ENCODE data around the gene DHRSX. TPM values are rescaled to one million over a fixed set of nuclear protein-coding genes. Genes with fewer than 3 reads are reported as not detected.

Gene DHRSX
- total and polyA plus RNA-seq, 2 donors (not counting 3 experiments of a cell fraction or from before 2014, with no cell fraction given): 27.1 to 37.7 TPM

- no peak for TF ChIP-seq MYC (IDR thresholded peaks at IDR 0.05; ENCODE audit: low read depth, low read length)
- TF ChIP-seq EZH2 (IDR thresholded peaks at IDR 0.05; ENCODE audit: borderline replicate concordance, low read depth, low read length, severe bottlenecking): no peak
- no peak for TF ChIP-seq POLR2A (IDR thresholded peaks at IDR 0.05; ENCODE audit: low read depth, low read length)
- no peak for TF ChIP-seq FOS (IDR thresholded peaks at IDR 0.05; ENCODE audit: borderline replicate concordance, insufficient read depth, low read length)
- TF ChIP-seq POLR2AphosphoS5 (IDR thresholded peaks at IDR 0.05; ENCODE audit: insufficient read depth, low read depth, low read length): no peak
- TF ChIP-seq MAX (IDR thresholded peaks at IDR 0.05; ENCODE audit: insufficient read depth, insufficient read length): no peak
- TF ChIP-seq JUN (IDR thresholded peaks at IDR 0.05; ENCODE audit: borderline replicate concordance, insufficient read depth, insufficient read length, low read depth): no peak
- TF ChIP-seq GATA2 (IDR thresholded peaks at IDR 0.05; ENCODE audit: insufficient read depth, insufficient read length, low read depth, low read length): no peak
- TF ChIP-seq, protein P1, sequence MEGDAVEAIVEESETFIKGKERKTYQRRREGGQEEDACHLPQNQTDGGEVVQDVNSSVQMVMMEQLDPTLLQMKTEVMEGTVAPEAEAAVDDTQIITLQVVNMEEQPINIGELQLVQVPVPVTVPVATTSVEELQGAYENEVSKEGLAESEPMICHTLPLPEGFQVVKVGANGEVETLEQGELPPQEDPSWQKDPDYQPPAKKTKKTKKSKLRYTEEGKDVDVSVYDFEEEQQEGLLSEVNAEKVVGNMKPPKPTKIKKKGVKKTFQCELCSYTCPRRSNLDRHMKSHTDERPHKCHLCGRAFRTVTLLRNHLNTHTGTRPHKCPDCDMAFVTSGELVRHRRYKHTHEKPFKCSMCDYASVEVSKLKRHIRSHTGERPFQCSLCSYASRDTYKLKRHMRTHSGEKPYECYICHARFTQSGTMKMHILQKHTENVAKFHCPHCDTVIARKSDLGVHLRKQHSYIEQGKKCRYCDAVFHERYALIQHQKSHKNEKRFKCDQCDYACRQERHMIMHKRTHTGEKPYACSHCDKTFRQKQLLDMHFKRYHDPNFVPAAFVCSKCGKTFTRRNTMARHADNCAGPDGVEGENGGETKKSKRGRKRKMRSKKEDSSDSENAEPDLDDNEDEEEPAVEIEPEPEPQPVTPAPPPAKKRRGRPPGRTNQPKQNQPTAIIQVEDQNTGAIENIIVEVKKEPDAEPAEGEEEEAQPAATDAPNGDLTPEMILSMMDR (IDR thresholded peaks at IDR 0.05; ENCODE audit: extremely low read depth in 1 of 2, insufficient read depth in 1 of 2, low read depth in 1 of 2, low read length in 2 of 2): no peak
- DNase-seq (ENCODE audit: low read depth, low spot score) (no peak), FAIRE-seq (no peak)
- ChIA-PET CTCF (no interaction called here), POLR2A (no interaction called here)
- Histone ChIP-seq H3K4me2 (ENCODE audit: insufficient read depth, low read length) (no peak overlapping the region), H3K9ac (replicated peaks; ENCODE audit: extremely low read depth, insufficient read depth, low read length) (no peak overlapping the region), H3K36me3 (ENCODE audit: control insufficient read depth in 2 of 2, extremely low read depth in 1 of 2, insufficient read depth in 2 of 2, low read length in 2 of 2) (peaks cover 0 to 3% of the 10 kb centered on the region in 2 experiments), H3K27me3 (ENCODE audit: control insufficient read depth in 2 of 2, insufficient read depth in 2 of 2, low read length in 2 of 2) (no peaks in the 10 kb centered on the region), H3K9me1 (replicated peaks; ENCODE audit: control insufficient read depth, extremely low read depth, insufficient read depth, low read length) (no peaks in the 10 kb centered on the region), H3K27ac (ENCODE audit: insufficient read depth, low read depth, low read length) (no peak overlapping the region), H3K9me3 (replicated peaks; ENCODE audit: control insufficient read depth, insufficient read depth, low read length) (no peaks in the 10 kb centered on the region), H3K4me1 (ENCODE audit: control insufficient read depth, extremely low read depth, insufficient read depth, low read length) (no peaks in the 10 kb centered on the region), H2AFZ (ENCODE audit: low read depth, low read length) (no peak overlapping the region), H3K79me2 (ENCODE audit: control insufficient read depth, insufficient read depth, low read length) (no peaks in the 10 kb centered on the region), H3K4me3 (replicated peaks in 1 of 3; ENCODE audit: insufficient read depth in 1 of 3, low read depth in 1 of 3, low read length in 3 of 3) (no peak overlapping the region), H4K20me1 (replicated peaks; ENCODE audit: control insufficient read depth, extremely low read depth, insufficient read depth, low read length) (no peaks in the 10 kb centered on the region)
- BruUV-seq (replicated peaks): no TSS peak
- intact Hi-C loops (cut with micrococcal nuclease): no loop called here
- dilution Hi-C loops (cut with MboI; ENCODE audit: extremely low pct_ligation_motif_present, low sequenced_read_pairs): no loop called here
These were observed 99.6 kb downstream of the DHRSX start for GRCh38 chrX:2401201-2401589.

All from endothelial cell of umbilical vein (primary cell).